CD4-positive, alpha-beta T cell treated with Interleukin-4 for 4 hours (primary cell): Measurements from ENCODE around the gene DAB2IP.

Source experiments
- DNase-seq: peaks from one replicate; pipeline ENCODE4 v3.0.0-alpha.2; 2020

The DAB2IP gene

GRCh38 chr9:121766081-121766683 lies 114.7 kb downstream of the DAB2IP start:
- no peak for DNase-seq

- no peak for DNase-seq
Observed at GRCh38 chr9:121767171-121767769, 115.8 kb downstream of the DAB2IP start.

DNA sequence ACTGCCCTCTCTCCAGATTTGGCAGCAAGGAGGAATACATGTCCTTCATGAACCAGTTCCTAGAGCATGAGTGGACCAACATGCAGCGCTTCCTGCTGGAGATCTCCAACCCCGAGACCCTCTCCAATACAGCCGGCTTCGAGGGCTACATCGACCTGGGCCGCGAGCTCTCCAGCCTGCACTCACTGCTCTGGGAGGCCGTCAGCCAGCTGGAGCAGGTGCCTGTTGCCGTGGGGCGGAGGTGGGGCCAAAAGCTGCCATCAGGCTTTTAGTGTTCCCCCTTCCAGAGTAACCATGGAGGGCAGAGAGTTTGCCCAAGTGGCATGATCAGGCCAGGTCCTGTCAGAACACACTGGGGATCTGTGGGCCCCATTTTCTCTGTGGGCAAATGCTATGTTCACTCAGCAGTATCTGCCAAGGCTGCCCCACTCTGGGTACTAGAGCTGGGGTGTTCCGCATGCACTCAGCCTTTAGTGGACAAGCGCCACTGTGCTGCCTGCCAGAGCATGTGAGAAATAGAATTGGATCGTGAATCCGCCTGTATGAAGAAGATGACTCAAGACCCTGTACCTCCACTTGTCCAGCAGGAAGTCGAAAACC lies 117.1 kb downstream of the DAB2IP start:
- no peak for DNase-seq

DNA sequence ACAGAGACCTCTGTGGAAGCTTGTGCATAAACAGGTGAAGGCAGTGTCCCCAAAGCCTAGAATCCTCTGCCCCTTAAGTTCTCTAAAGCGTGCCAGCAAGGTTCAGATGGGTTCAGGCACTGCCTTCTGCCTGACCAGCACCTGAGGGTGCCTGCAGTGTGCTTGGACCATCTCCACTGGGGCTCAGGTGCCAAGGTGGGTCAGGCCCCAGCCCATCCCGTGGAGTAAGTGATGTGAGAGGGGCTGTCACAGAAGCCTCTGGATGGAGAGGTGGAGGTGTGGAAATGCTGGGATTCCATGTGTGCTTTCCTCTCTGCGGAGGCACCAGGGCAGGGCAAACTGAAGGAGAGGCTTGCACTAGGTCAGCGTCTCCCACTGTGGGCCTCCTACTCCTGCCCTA lies 118.5 kb downstream of the DAB2IP start:
- no peak for DNase-seq

GRCh38 chr9:121770415-121771273 lies 119.2 kb downstream of the DAB2IP start:
- DNase-seq = no peak

DNA sequence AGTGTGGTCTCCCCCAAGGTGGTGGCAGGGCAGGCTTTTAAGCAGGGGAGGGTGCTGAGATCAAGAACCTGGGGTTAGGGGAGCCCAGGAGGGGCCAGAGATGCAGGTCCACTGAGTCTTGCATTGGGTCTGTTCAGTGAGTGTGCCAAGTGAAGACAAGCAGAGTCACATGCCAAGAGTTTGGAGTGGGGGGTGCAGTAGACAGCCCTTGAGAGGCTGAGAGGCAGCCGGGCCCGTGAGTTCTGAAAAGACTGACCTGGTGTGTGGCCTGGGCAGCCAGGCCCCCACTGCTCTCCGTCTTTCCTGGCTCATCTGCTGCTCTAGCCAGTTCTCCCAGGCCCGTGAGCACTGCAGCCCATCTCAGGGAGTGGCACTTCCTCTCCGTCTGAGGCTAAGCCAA lies 120.0 kb downstream of the DAB2IP start:
- no peak for DNase-seq

DNA sequence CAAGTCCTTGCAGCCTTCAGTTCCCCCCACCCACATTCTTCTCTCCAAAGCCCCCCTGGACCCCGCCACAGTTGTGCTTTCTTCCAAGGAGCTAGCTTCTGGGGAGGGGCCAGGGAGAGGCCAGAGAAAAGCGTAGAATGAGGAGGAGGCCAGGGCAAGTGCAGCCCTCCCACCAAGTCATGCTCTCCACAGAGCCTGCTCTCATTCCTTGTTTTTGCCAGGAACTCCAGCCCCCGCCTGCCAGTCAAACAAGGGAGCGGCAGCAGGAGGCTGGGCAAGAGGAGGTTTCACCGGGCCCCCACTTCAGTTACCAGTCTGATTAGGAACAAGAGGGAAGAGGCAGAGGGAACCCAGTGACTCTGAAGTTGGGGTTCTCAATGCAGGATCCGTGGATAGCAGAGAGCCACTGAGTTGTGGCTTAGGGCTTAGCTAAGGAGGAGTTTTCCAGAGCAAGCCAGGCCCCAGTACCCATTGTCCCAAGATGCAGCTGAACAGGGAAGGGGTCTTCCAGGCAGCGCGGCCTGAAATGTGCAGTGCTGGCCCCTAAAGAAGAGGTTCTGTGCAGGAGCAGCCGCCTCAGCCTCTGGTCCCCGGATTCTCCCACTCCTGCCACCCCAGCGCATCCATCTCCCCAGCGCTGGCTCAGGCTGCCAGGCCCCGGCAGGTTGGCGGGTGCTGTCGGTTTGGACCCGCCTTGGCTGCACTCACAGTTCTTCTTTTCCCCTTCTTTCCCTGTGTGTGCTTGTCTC lies 120.6 kb downstream of the DAB2IP start:
- no peak for DNase-seq

DNA sequence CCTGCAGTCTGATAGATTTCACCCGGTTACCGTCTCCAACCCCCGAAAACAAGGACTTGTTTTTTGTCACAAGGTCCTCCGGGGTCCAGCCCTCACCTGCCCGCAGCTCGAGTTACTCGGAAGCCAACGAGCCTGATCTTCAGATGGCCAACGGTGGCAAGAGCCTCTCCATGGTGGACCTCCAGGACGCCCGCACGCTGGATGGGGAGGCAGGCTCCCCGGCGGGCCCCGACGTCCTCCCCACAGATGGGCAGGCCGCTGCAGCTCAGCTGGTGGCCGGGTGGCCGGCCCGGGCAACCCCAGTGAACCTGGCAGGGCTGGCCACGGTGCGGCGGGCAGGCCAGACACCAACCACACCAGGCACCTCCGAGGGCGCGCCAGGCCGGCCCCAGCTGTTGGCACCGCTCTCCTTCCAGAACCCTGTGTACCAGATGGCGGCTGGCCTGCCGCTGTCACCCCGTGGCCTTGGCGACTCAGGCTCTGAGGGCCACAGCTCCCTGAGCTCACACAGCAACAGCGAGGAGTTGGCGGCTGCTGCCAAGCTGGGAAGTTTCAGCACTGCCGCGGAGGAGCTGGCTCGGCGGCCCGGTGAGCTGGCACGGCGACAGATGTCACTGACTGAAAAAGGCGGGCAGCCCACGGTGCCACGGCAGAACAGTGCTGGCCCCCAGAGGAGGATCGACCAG lies 121.3 kb downstream of the DAB2IP start:
- no peak for DNase-seq

DNA sequence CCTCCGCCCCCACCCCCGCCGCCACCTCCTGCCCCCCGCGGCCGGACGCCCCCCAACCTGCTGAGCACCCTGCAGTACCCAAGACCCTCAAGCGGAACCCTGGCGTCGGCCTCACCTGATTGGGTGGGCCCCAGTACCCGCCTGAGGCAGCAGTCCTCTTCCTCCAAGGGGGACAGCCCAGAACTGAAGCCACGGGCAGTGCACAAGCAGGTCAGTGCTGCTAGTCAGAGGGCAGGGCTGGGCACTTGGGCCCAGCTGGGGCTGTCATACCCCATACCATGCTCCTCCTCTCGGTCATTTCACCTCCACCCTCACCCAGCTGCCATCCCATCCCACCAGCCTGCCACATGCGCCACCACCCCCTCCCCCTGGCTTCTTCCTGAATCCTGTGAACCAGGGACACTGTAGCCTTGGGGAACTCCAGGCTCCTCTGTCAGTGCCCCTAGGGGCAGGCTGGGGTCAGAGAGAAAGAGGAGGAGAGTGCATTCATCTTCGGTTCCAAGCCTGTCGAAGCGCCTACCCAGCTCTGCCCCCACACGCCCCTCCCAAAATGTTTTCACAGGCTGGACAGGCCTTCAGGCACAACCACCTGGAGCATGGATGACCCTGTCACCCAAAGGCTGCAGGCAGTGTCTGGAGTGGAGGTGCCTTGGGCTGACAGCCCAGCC lies 122.0 kb downstream of the DAB2IP start:
- no peak for DNase-seq

DNA sequence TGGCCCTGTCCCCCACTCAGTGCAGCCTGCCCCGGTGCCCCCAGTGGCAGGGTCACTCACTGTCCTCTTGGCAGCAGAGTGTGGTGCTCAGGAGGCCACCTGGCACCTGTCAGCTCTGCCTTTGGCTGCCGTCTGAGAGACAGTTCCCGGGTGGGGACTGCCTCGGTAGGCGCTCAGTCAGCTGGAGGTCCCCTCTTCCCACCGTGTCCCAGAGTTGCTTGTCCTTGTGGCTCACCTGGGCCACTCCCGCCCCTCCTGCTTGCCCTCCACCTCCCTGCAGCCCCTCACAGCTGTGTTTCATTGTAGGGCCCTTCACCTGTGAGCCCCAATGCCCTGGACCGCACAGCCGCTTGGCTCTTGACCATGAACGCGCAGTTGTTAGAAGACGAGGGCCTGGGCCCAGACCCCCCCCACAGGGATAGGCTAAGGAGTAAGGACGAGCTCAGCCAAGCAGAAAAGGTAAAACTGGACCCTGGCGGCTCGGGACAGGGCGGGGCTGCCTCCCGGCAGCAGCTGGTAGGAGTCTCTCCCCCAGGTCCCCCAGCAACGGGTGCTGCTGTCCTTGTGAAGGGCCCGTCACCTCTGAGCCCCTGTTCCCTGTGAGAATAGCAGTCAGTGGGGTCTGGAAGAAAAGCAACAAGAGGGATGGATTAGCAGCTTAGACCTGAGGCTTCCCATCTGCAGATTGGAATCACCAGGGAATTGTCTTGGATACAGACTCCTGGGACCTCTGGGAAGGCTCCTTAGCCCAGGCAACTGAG lies 122.7 kb downstream of the DAB2IP start:
- DNase-seq = no peak

DNA sequence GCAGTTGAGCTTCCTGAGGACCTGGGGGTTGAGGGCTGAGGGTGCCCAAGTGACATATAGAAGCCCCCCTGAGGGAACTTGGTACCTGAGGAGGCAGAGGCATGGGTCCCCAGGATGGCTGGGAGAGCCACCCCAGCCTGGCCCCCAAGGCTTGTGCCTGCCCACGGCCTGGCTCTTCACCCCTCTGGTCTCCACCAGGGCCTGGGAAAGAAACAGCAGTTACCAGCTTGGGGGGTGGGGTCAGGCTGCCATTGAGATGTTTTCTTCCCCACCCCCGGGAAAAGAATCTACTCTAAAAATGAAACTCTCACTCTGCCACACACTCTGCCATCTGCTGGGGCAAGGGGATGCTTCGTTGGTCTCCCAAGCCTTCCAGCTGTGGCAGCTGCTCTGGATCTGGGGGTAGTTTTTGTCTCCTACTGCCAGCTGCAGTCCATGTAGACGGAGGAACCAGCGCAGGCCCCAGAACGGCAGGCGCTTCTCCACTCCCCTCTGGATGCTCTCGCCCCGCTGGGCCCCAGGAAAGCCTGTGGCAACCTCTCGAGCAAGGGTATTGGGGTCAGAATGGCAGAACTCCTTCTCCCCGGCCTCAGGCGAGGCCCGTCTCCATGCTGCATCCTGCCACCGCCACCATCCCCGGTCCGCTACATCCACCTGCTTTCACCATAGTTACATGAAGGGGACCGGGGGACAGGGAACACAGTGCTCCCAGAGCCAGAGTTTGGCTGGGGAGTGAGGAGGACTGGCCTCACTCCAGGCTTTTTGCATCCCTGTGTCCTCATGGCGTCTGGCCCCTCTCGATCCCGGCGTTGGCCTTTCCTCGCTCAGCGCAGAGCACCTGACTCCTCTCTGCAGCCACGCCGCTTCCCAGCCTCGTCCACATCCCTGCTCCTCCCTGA lies 123.5 kb downstream of the DAB2IP start:
- no peak for DNase-seq

- no peak for DNase-seq
Observed at GRCh38 chr9:121776001-121776738, 124.7 kb downstream of the DAB2IP start.

- no peak for DNase-seq
Observed at GRCh38 chr9:121776739-121777637, 125.6 kb downstream of the DAB2IP start.

DNA sequence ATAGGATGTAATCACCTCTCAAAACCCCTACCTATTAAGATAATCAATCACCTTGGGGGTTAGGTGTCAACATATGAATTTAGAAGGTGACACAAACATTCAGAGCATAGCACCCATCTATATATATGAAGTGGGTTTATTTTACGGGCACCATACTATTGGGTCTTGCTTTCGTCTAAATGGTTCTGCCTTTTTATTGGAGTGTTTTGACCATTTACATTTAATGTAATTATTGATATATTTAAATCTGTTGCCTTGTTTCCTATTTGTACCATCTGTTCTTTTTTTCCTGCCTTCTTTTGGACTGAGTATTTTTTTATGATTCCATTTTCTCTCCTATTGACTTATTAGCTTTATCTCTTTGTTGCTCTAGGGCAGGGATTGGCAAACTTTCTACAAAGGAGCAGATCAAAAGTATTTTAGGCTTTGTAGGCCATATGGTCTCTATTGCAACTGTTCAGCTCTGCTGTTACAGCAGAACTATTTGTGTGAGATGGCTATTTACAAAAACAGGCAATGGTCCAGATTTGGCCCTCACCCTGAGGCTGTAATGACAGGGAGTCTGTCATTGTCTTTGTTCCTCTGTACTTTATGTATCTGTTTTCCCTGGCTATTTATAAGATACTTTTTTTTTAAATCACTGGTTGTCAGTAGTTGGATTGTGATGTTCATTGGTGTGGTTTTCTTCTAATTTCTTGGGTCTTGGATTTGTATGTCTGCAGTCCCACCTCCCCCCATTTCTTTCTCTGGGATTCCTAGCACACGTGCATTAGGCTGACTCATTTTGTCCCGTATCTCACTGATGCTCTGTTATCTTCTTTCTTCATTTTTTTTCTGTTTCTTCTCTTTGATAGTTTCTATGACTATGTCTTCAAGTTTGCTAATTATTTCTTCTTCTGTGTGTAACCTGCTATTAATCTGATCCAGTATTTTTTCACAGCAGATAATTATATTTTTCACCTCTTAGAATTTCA lies 127.1 kb downstream of the DAB2IP start:
- DNase-seq = no peak

DNA sequence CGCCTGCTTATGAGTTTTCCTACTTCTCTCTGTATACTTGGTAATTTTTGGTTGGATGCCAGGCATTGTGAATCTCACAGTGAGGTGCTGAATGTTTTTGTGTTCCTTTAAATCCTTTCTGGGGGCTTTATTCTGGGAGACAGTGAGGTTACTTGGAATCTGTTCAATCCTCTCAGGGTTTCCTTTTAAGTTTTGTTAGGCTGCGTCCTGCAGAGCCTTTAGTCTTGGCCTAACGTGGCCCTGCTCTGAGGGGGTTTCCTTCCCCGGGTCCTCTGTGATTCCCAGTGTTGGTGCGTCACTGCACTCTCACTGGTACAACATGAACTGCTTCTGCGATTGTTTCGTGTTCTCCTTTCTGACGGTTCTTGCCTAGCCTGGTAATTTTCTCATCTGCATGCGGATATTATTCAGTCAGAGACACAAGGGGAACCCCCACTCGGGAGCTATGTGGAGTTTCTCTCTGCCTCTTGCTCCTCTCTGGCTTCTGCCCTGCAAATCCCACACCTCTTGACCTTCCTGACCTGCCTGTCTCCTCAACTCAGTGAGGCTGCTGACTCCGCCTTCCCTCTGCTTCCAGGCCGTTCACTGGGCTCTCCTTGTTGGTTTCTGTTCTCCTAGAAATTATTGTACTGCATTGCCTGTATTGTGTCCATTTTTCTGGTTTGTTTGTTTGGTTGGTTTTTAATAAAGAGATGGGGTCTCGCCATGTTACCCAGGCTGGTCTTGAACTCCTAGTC lies 128.1 kb downstream of the DAB2IP start:
- DNase-seq = no peak
